ENCODE measurements around the gene HUS1.

DNA sequence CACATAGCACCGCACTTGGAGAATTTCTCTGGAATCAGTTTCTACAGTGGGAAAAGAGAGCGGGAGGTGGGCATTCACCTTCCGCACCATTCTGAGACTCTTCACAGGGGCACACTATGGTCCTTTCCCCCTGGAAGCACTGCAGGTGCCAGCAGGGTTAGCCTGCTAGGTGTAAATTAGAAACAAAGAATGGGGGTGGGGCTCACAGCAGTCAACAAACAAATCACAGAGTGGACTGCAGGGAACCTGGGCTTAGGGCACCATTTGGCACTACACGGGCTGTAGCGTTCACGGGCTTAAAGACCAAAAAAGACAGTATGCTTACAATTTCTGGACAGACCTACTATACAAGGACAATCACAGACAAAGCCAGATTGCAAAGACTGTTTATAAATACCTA is 23.2 kb downstream of the HUS1 start:
- no peak for TF ChIP-seq POLR2A (IDR thresholded peaks at IDR 0.05)
- TF ChIP-seq EP300 (IDR thresholded peaks at IDR 0.05), result no peak
- no peak for TF ChIP-seq CTCF (IDR thresholded peaks at IDR 0.05)

Measured in upper lobe of left lung (tissue), 4 donors.